CD4-positive, alpha-beta T cell treated with Interleukin-17A for 1 hour (primary cell): ENCODE measurements around the gene PDZD2.
"Not testable (repeated sequence)": the region's sequence is repeated elsewhere in the genome, so short reads cannot be mapped to it uniquely, and the experiment has no call there.

Source experiments
- DNase-seq: peaks from one replicate; pipeline ENCODE4 v3.0.0-alpha.2; 2020

PDZD2 gene

DNA sequence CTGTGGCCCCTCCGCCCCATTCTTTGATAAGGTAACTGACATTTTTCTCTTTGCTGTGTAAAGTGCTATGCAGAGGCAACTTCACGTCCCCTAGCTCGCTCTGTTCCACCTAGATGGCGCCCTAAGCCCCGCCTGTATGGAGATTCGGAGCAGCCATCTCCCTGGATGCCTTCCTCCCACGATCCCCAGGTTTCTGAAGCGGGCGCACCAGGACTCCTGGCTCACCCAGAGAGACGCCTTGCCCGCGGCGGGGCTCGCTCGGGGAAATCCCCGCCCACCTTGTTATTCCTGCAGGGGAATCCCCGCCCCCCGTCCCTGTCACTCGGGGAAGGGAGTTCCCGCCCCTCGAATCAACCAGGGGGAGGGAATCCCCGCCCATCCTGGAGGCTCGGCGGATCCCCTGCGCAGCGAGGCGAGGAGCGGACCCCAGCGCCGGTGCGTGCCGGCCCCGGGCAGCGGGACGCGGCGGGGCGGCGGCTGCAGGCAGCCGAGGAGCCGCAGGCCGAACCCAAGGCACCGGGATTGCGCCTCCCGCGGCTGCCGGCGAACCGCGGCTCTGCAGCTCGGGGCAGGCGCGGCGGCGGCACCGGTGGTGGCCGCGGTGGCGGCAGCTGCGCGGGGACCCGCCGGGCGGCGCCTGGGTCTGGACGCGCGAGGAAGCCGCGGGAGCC lies at the start of gene PDZD2:
TSS of gene PDZD2 (plus strand) at position 384 of the 671 bp plus-strand sequence.
- peak; percentile 73 for DNase-seq

DNA sequence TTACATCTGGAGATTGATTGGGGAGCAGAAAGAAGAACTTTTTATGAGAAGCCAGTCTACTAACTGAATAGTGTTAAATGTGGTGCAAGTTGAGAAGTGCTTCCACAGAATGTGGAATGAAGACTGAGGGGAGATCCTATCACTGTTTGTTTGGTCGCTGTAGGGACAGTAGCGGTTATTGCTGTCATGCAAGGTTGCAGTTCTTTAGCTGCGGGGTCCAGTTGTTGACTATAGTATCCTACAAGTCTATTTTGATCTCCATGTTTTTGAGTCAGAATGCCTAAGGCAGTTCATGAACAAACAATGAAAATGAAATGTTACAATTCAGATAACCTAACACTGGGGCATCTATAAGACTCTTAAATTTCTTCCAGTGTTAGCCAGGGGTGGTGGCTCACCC lies 45.3 kb upstream of the PDZD2 start:
- no peak for DNase-seq

DNA sequence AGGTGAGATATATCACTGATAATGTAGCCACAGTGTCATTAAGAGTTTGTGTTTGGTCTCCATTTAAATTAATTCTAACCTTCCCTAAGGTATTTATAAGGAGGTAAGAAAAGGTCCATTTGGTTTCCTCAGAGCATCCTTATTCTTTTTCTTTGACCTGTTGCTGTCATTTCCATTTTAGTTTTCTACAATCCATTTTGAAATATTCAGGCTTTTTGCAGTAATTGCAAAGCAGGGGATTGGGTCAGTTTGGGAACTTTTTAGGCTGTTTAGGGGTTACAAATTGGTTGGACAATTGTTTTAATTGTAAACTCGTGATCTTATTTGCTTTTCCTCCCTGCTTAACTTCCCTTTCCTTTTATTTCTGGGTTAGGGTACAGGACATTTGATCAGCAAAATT lies 42.6 kb upstream of the PDZD2 start:
- DNase-seq = no peak

DNA sequence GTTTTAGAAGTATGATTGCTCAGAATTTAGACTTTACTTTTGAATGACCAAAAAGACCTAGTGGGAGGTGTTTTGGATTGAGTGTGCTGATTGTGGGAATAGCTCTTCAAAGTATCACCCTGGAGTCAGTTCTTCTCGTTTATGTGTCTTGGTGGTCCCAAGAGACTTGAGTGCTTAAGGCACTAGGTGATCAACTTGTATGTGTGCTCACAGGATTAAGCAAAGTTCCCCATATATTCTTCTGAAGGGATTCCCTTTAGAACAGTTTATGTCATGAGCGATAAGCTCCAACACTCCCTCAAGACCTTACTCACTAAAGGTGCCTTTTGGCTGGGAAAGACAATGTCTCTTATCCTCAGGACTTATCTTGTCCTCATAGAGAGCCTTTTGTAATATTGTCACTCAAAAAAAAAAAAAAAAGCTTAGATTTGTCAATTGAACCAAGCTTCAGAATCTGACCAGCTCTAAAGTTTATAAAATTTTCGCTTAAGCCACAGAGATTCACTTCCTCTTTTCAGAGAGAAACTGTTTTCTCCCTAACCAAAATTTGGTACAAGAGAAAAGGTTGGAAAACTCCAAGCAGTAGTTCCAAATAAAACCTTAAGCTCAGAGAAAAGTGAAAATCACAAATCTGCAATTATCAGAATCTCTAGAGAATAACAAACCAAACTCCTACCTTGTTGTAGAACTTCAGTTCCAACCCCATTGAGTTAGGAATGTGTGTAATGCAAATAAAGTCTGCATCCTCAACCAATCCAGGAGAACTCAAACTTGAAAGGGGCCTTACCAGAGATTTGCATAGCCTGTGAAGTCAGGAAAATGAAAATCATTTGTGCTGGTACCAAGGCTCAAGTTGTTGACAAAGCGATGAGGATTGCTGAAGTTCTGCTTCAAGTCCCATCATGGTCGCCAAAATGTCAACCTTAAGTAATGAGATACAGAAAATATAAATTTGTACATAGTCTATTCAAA lies 40.0 kb upstream of the PDZD2 start:
- DNase-seq = no peak

DNA sequence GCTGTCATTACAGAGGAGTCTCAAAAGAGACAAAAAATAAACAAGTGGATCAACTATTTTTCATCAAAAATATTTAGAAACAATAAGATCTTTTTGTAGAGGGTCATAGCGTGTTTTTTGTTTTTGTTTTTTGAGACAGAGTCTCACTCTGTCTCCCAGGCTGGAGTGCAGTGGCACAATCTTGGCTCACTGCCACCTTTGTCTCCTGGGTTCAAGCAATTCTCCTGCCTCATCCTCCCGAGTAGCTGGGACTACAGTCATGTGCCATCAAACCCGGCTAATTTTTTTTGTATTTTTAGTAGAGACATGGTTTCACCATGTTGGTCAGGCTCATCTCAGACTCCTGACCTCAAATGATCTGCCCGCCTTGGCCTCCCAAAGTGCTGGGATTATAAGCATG lies 36.6 kb upstream of the PDZD2 start:
- DNase-seq = not testable (repeated sequence)

DNA sequence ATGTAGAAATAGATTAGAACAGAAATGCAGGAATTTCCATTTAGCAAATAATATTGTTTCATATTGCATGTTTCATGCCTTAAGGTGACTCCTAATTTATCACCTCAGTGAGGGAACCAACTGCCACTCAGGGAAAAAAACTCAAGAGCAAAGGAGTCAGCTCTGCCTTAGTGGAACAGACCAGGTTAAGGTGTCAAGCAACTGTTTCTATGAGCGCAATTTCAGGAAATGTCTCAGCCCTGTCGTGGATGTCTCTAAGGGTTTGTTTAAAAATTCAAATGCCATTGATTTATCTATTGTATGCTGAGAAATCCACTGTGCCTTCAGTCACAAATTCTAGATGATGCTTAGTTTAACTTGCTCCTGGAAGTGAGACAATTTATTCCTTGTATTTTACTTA lies 34.7 kb upstream of the PDZD2 start:
- no peak for DNase-seq

DNA sequence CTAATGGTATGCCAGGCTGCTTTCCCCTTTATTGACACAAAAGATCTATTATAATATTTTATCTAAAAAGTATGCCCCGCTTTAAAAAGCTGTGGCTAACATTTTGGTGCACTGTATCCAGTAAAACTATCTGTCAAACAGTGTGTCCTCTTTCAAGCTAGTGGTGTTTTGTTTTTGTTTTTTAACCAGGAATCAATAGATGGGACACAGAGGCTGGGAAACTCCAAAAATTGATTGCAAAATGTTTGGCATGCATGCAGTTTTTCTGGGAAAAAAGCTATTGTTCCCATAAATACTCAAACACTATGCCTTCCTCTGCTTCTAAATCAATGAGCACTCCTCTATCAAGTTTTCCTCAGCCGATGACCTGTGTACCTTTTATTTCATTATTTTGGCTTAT lies 34.3 kb upstream of the PDZD2 start:
- no peak for DNase-seq

DNA sequence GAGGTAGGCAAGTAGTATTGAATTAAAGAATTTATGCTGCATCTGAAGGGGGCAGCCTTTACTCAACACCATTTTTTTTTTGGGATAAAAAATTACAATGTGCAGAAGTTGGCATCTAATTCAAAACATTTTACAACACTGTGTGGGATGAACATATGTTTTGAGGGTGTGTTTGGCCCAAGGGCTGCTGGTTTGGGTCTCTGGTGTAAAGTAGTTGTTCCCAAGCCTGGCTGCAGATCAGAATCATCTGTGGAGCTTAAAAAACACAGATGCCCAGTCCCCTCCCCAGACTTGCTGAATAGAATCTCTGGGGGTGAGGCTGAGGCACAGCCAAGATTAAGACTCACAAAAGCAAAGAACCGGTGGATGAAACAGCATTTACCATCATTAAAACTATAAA lies 33.0 kb upstream of the PDZD2 start:
- no peak for DNase-seq

DNA sequence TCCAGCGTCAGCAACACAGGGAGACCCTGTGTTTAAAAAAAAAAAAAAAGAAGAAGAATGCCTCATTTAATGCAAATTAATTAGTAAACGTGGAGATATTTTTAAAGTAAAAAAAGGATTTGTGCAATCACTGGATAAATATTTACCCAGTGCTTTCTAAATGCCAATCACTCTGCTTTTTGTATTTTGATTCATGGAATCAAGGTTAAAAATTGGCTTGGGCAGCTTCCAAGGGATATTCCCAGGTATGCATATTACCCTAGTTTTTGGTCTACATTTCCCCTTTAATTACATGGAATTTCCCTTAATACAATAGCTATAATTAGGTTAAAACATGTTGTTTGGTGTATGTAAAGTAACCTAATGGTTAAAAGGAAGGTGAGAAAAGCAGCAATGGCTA lies 31.4 kb upstream of the PDZD2 start:
- DNase-seq = no peak

DNA sequence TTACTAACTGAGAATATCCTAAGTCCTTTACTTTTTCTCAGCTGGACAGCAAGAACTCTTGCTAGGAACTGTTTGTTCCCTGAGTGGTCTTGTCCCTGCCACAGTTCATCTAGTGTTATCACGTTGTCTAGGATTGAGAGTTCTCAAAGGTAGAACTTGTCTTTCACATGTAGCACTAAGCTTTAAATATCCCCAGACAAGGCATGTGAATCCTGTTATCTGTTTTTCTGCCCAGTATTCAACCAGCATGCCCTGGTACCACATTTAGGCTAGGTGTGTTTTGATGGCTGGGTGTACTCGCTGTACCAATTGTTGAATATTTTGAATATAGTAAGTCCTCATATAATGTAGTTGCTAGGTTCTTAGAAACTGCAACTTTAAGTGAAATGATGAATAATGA lies 27.9 kb upstream of the PDZD2 start:
- no peak for DNase-seq

DNA sequence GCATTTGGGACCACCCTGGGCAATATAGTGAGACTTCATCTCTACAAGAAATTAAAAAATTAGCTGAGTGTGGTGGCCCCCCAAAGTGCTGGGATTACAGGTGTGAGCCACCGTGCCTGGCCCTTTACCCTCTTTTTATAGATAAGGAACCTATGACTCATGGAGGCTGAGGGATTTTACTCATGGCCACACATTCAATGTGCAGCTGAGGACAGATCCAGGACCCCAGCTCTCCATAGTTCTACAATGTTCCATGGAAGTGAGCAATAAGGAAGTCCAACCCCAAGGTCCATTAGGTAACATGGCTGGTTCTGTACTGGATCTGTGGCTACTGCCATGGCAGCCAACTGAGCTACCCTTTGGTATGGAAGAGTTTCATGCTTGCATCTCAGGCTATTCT lies 25.3 kb upstream of the PDZD2 start:
- DNase-seq = no peak

DNA sequence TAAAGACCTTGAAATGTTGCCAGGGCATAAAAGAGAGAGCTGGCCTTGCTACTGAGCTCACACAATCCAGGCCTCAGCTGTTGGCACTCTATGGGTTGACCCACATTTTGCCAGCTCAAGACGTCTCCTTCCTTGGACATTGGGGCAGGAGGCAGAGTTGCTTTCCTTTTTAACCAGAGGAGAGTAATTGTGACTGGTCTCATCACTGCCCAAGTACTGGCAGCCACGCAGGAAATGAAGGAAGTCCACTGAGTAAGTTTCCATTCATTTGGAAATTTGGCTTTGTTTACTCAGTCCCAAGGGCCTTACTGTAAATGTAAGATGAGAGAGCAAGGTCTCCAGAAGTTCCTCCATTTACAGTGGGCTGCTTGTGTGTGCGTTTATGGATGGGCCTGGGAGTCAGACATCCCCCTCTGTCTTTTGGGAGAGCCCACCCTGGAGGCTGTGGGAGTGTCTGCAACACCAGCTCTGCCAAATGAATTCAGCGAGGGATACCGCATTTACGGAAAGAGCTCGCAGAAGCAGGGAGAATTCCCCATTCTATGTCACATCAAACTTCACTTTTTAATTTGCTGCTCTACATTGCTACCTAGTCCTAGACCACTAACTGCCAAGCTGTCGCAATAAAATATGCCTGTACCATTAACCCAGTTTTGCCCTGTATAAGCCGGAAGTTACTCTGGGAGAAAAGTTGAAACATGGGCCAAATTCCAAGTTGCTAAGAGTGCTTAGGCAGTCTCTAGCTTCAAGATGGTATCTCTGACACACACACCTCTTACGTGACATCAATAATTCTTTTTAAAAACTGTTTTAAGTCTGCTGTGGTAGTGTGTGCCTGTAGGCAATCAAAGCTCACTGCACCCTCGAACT lies 24.5 kb upstream of the PDZD2 start:
- no peak for DNase-seq

DNA sequence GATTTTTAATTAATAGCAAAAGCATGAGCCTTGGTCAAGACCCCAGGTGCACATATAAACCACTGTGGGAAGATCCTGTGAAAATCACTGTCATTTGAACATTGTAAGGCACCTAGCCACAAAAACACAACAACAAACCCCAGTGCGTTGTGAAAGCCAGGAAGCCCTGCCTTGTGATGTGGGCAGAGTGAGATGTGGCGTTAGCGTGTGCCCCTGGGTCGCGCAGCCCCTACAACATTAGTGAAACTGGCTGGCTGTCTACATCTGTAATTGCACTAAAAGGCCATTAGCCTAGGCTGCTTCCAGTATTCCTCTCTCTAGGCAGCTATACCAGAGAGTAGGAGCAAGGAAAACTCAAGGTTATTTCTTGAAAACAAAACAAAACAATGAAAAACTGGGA lies 21.1 kb upstream of the PDZD2 start:
- DNase-seq = no peak

DNA sequence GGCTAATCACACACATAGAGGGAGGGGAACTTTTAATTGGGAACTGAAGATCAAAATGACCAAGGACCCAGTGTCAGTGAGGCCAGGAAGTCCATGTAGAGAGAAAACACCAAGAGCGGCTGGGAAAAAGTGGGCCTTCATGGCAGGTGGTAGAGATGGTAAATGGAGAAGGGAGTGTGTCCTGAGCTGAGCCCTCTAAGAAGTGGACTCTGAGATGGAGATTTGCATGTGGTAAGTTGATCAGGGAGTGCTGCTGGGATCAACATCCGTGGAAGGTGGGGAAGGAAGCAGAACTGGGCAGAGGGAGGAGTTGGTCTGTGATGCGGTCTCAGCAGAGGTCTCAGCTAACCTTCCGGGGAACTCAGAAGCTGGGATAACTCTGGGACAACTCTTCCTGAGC lies 18.9 kb upstream of the PDZD2 start:
- DNase-seq = no peak

DNA sequence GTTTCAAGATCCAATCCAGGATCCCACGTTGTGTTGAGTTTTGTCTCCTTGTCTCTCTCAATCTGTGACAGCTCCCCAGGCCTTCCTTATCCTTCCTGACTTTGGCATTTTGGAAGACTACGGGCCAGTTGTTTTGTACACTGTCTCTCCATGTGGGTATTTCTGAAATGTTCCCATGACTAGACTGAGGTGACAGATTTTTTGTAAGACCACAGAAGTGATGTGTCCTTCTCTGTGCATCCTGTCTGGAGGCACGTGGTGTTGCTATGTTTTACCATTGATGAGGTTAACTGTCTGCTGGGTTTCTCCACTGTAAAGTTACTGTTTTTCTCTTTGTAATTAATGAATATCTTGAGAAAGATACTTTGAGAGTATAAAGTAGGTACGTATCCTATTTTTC lies 15.7 kb upstream of the PDZD2 start:
- no peak for DNase-seq

DNA sequence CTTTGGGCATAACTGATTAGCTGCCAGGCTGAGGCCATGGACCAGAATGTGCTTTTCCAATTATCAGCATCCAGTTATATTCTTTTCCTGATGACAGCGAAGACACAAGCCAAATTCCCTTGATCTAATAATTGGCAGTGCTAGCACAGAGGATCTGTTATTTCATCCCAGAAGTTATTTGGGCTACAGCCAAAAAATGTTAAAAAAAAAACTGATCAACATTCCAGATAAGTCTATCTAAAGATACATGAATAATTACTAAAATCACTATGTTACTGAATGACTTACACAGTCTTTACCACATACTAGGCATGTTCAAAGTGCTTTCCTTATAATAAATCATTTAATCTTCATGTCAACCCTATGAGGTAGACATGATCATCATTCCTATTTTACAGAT lies 13.5 kb upstream of the PDZD2 start:
- DNase-seq = no peak

DNA sequence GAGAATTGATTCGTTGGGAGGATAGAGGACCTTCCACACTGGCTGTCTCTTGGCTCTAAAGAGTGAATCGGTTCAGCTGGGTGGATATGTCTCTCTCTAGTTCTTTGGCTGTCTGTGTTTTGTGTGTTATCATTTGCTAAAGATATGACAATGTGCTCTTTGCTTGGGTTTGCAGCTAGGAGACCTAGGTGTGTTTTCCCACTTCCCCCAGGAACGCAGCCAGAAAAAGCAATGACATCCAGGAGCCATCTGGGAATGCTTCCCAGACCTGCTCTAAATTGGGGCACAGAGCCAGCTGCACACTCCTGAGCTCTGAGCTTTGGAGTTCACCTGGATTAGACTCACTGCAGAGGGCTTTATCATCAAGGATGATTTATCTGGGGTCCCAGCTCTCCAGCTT lies 12.8 kb upstream of the PDZD2 start:
- DNase-seq = no peak

DNA sequence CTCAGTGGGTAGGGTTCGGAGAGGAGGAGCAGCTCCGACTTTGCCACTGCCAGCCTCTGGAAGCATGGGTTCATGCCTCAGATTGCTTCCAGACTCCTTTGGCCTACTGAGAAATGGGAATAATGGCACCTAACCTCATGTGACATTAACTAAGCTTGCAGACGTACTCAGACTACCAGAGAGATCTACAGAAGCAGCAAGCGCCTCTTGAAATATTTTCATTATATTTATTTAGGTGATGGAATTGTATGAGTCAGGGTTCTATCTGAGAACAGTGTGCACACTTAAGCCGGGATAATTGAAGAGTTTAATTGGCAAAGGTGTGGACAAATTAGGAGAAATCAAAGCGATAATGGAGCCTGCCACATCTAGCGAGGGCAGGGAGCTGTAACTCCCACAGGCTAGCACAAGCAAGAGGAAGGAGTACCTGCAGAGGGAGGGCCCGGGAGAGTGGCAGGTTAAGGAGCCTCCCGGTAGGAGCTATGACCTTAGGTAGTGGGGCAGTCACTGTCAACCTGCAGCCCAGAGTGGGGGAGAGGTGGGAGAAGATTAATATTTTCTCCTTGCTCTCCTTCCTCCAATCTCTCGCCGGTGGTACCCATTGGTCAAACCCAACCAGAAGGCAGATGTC lies 12.2 kb upstream of the PDZD2 start:
- no peak for DNase-seq

DNA sequence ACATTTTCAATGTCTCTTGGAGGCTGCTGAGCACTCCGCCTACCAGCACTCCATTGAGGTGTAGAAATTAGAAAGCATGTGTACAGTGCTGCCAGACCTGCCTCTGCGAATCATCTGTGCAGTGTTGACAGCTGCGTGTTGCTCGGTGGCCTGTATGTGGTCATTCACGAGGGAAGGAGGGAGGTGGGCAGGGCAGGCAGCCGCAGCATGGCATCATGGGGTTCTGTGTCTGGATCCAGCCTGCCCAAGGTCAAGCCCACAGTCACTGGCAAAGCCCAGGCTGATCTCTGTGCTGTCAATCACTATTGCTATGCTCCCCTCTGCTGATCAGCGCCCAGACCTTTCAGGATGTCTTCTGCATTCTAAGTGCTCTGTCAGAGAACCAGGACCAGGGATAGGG lies 8.0 kb upstream of the PDZD2 start:
- DNase-seq = no peak

DNA sequence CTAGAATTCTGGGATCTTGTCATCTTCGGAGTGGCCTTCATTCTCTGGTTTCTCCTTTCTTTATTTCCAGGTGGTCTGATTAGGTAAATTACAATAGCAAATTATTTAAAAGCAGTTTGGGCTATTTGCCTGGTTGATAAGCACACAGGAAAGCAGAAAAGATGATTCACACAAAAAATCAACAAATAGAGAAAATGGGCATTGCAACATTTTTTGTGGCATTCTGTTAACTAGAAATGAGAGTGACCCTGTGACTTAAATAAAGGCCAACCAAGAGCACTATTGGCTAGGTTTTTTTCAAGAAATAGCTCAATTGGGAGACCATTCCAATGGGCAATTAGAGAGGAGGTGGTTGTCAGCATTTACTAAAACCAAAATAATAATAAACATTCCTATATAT lies 6.5 kb upstream of the PDZD2 start:
- no peak for DNase-seq

DNA sequence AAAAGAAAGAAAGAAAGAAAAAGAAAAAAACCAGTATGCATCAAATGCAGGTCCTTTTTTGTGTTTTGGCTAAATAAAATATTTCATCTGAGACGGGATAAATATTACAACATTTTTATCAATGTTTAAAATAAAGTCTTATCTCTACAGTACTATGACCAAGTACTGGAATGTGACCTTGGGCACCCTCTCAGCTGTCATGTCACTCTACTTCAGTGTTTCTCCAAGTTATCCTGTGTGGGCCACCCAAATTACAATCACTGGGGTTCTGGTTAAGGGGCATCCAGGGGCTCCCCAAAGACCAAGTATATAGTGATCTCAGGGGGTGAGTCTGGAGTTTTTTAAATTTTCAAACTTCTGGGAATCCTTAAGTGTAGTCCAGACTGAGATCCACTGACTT lies 3.5 kb upstream of the PDZD2 start:
- DNase-seq = no peak

DNA sequence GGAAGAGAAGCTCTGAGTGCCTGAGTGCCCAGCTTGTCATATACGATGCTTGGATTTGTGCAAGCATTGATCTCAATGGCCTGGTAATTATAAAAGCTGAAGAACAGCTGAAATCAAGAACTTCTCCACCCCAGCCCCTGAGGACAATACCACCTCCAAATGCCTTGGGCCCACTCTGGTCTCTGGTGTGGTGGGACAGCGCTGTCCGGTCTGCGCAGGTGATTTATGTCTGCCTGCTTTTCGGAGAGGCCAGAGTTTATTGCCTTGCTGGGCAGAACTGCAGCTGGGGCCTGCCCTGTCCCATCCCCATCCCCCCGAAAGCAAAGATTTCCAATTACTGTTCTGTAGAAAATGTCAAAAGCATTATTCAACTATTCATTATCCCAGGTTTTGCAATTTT lies 1.1 kb upstream of the PDZD2 start:
- no peak for DNase-seq

DNA sequence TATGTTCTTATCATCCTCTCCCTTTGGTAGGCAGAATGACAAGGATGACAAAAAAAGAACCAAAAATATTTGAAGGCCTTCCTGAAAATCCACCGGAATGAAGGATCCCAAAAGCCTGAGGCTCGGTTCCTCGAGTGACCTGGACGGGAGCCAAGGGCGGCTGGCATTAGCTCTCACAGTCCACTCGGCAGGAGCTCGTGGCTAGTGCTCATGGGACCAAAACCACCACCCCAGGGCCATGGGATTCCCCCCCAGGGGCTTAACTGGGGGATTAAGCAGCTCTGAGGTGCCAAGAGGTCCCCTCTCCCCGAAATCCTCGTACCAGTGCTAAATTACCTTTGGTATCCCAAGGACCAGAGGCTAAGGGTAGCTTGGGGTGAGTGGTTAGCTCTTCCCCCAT lies 586 bp upstream of the PDZD2 start:
- DNase-seq = no peak
